Type B pancreatic cell (in vitro differentiated cells): Measurements from ENCODE around the gene OR13C5. TPM values are rescaled to one million over a fixed set of nuclear protein-coding genes. Genes with fewer than 3 reads are reported as not detected.

Source experiments
- DNase-seq: peaks from one replicate; pipeline ENCODE4 v3.0.0; 2021; ENCODE audit warnings: mixed read lengths; ENCODE audit not compliant: unreplicated experiment; ENCODE audit errors: extremely low spot score
- H3K27ac Mint-ChIP-seq: 2 replicates; pipeline ENCODE4 v1.8.0; 2021; ENCODE audit warnings: mild to moderate bottlenecking, mixed read lengths
- H3K27me3 Mint-ChIP-seq: 2 replicates; pipeline ENCODE4 v1.8.0; 2021; ENCODE audit warnings: mixed read lengths
- H3K36me3 Mint-ChIP-seq: 2 replicates; pipeline ENCODE4 v1.8.0; 2021; ENCODE audit warnings: mixed read lengths
- H3K4me1 Mint-ChIP-seq: one replicate; pipeline ENCODE4 v1.8.0; 2021; ENCODE audit warnings: mixed read lengths; ENCODE audit not compliant: unreplicated experiment
- H3K4me3 Mint-ChIP-seq: 2 replicates; pipeline ENCODE4 v1.8.0; 2021; ENCODE audit warnings: mild to moderate bottlenecking, mixed read lengths
- H3K9me3 Mint-ChIP-seq: 2 replicates; pipeline ENCODE4 v1.8.0; 2021; ENCODE audit warnings: mixed read lengths
- CTCF ChIP-seq: fragments of 200-600 bp; sonication (generic); conservative IDR thresholded peaks from 2 replicates; pipeline ENCODE4 v1.5.0; 2021; ENCODE audit warnings: antibody characterized with exemption, mild to moderate bottlenecking
- total RNA-seq: library from RNA; stranded (reverse); gene quantifications from 2 replicates; pipeline ENCODE4 v1.2.1, GENCODE V29; 2021; ENCODE audit warnings: low replicate concordance

The OR13C5 gene
- total RNA-seq, 1 donor from 2014 or later: not detected

- Mint-ChIP-seq H3K27ac (no peak within 1 kb of the TSS), H3K27me3 (no peaks in the 10 kb centered on the region), H3K9me3 (no peaks in the 10 kb centered on the region), H3K4me3 (no peak within 1 kb of the TSS), H3K36me3 (no peaks in the 10 kb centered on the region), H3K4me1 (no peaks in the 10 kb centered on the region)
- no peak for DNase-seq
- TF ChIP-seq CTCF: no peak
These were observed 30.3 kb downstream of the OR13C5 start, which contains the start of gene OR13C8 for GRCh38 chr9:104568868-104569267. Gene OR13C8, plus strand, starts transcription at chr9:104569168. Its CDS starts 0 bp downstream, at chr9:104569168.

- Mint-ChIP-seq H3K27me3 (no peaks in the 10 kb centered on the region), H3K4me3 (no peak overlapping the region), H3K36me3 (no peaks in the 10 kb centered on the region), H3K4me1 (no peaks in the 10 kb centered on the region), H3K27ac (no peak overlapping the region), H3K9me3 (peaks cover under 1% of the 10 kb centered on the region)
- TF ChIP-seq CTCF: no peak
- DNase-seq: no peak
These were observed 34.9 kb downstream of the OR13C5 start for GRCh38 chr9:104564358-104564757.

- H3K27ac Mint-ChIP-seq: no peak overlapping the region
- no peak overlapping the region for H3K4me3 Mint-ChIP-seq
- no peaks in the 10 kb centered on the region for H3K36me3 Mint-ChIP-seq
- no peaks in the 10 kb centered on the region for H3K4me1 Mint-ChIP-seq
- peaks cover 12% of the 10 kb centered on the region for H3K9me3 Mint-ChIP-seq
- DNase-seq: no peak
- no peaks in the 10 kb centered on the region for H3K27me3 Mint-ChIP-seq
- TF ChIP-seq CTCF: no peak
These were observed 42.2 kb downstream of the OR13C5 start for GRCh38 chr9:104556830-104557634.

- Mint-ChIP-seq H3K27ac (no peak overlapping the region), H3K9me3 (peaks cover 12% of the 10 kb centered on the region), H3K36me3 (no peaks in the 10 kb centered on the region), H3K4me3 (no peak overlapping the region), H3K27me3 (no peaks in the 10 kb centered on the region), H3K4me1 (no peaks in the 10 kb centered on the region)
- no peak for TF ChIP-seq CTCF
- DNase-seq: no peak
These were observed 43.7 kb downstream of the OR13C5 start for GRCh38 chr9:104555521-104555920.

- Mint-ChIP-seq H3K27me3 (no peaks in the 10 kb centered on the region), H3K9me3 (peaks cover 7% of the 10 kb centered on the region), H3K4me1 (no peaks in the 10 kb centered on the region), H3K4me3 (no peak overlapping the region), H3K27ac (no peak overlapping the region), H3K36me3 (no peaks in the 10 kb centered on the region)
- DNase-seq: no peak
- no peak for TF ChIP-seq CTCF
These were observed 46.0 kb downstream of the OR13C5 start for GRCh38 chr9:104553261-104553660.

Other genes with a start within 250 kb of the OR13C5 start
- gene OR13F1, start 95.2 kb downstream of the OR13C5 start, total RNA-seq: not detected in 2 replicates
- not detected in 2 replicates for gene OR13C4, start 72.2 kb downstream of the OR13C5 start, total RNA-seq
- not detected in 2 replicates for gene OR13C3, start 62.6 kb downstream of the OR13C5 start, total RNA-seq
- not detected in 2 replicates for gene OR13C8, start 30.2 kb downstream of the OR13C5 start, total RNA-seq
- not detected in 2 replicates for gene OR13C2, start 6.2 kb upstream of the OR13C5 start, total RNA-seq
- not detected in 2 replicates for gene OR13C9, start 18.8 kb upstream of the OR13C5 start, total RNA-seq
- not detected in 2 replicates for gene OR13D1, start 95.1 kb upstream of the OR13C5 start, total RNA-seq
- 17.1 and 25.6 TPM in 2 replicates for gene NIPSNAP3A, start 148.3 kb upstream of the OR13C5 start, total RNA-seq
- gene NIPSNAP3B, start 164.7 kb upstream of the OR13C5 start, total RNA-seq: 2.3 and 3.3 TPM in 2 replicates